Activated T-helper 2 cell treated with anti-CD3 and anti-CD28 coated beads, Interferon-gamma antibody, Interleukin-2, Interleukin-4, amounts not matched to agents 10 μg/mL and 5 μg/mL and 100 μg/mL, durations not matched to agents 14 hours and 24 hours and 36 hours (primary cell): Measurements from ENCODE around the gene ANKS1A. TPM values are rescaled to one million over a fixed set of nuclear protein-coding genes. Genes with fewer than 3 reads are reported as not detected.
A peak's percentile ranks its signal among the peaks of the same experiment; 100 is the strongest.

Source experiments
- DNase-seq: peaks from one replicate; pipeline ENCODE4 v3.0.0; 2021; ENCODE audit warnings: low spot score
- H3K27ac Mint-ChIP-seq: one replicate; pipeline ENCODE4 v1.8.0; 2021; ENCODE audit warnings: mixed read lengths
- H3K27me3 Mint-ChIP-seq: one replicate; pipeline ENCODE4 v1.8.0; 2021; ENCODE audit warnings: low read depth, mixed read lengths
- H3K36me3 Mint-ChIP-seq: one replicate; pipeline ENCODE4 v1.8.0; 2021; ENCODE audit warnings: low read depth, mixed read lengths
- H3K4me1 Mint-ChIP-seq: one replicate; pipeline ENCODE4 v1.8.0; 2021; ENCODE audit warnings: low read depth, mixed read lengths
- H3K4me3 Mint-ChIP-seq: one replicate; pipeline ENCODE4 v1.8.0; 2021; ENCODE audit warnings: low read depth, mild to moderate bottlenecking, moderate library complexity, mixed read lengths
- H3K9me3 Mint-ChIP-seq: one replicate; pipeline ENCODE4 v1.8.0; 2021; ENCODE audit warnings: mixed read lengths
- intact Hi-C: fragments of 100-400 bp; cut with micrococcal nuclease; formaldehyde crosslinking; loops from one replicate; pipeline ENCODE4 v1.15.1; 2023
- total RNA-seq: library from RNA; stranded (reverse); gene quantifications from 2 replicates; pipeline ENCODE4 v1.2.3, GENCODE V29; 2022

Gene ANKS1A
- total RNA-seq, 1 donor from 2014 or later, result 7.3 TPM

GRCh38 chr6:34976239-34976638 is 87.2 kb downstream of the ANKS1A start:
- H3K36me3 Mint-ChIP-seq, result no peaks in the 10 kb centered on the region
- no peaks in the 10 kb centered on the region for H3K4me1 Mint-ChIP-seq
- no peaks in the 10 kb centered on the region for H3K9me3 Mint-ChIP-seq
- H3K27me3 Mint-ChIP-seq, result no peaks in the 10 kb centered on the region
- DNase-seq, result no peak
- no peak overlapping the region for H3K4me3 Mint-ChIP-seq
- intact Hi-C loops, result no loop called here
- H3K27ac Mint-ChIP-seq, result no peak overlapping the region

- Mint-ChIP-seq H3K27me3 (no peaks in the 10 kb centered on the region), H3K36me3 (no peaks in the 10 kb centered on the region), H3K4me3 (no peak overlapping the region), H3K9me3 (no peaks in the 10 kb centered on the region), H3K27ac (no peak overlapping the region), H3K4me1 (no peaks in the 10 kb centered on the region)
- intact Hi-C loops, result no loop called here
- no peak for DNase-seq
Measured at GRCh38 chr6:34979218-34979617, 90.2 kb downstream of the ANKS1A start.

DNA sequence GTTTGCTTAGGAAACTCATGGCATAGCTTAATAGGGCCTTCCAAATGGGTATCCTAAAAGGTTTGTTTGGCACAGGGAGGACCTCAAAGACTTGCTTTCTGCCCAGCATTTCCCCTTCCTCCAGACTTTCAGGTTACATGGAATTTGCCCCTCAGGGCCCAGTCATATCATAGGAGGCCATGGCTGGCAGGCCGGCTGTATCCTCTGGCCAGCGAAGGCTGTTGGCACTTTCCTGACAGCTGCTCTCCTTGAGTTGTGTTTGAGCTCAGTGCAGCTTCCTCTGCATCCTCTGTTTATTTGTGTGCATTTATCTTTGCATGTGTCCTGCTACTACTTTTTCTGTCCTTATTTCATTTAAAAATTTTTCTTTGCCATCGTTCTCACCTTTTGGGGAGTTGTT is 90.9 kb downstream of the ANKS1A start:
- no peaks in the 10 kb centered on the region for H3K27me3 Mint-ChIP-seq
- DNase-seq, result no peak
- no peaks in the 10 kb centered on the region for H3K9me3 Mint-ChIP-seq
- H3K4me3 Mint-ChIP-seq, result no peak overlapping the region
- no peaks in the 10 kb centered on the region for H3K36me3 Mint-ChIP-seq
- H3K4me1 Mint-ChIP-seq, result no peaks in the 10 kb centered on the region
- intact Hi-C loops, result no loop called here
- no peak overlapping the region for H3K27ac Mint-ChIP-seq

DNA sequence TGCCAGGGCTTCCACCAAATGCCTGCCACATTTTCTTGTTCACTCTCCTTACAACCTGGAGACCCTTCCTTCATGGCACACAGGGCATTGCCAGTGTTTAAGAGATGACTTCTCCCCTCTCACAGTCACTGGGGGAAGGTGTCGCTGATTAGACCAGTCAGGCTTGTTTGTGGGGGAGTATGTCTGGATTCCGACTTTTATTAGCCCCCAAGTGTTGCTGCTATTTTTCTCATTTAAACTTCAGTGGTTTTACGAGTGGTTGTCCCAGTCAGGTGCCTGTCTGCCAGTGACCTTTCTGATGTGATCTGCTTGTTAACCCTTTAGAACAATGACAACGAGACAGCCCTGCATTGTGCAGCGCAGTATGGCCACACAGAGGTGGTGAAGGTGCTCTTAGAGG is 92.3 kb downstream of the ANKS1A start:
- peaks cover 2% of the 10 kb centered on the region for H3K36me3 Mint-ChIP-seq
- H3K4me3 Mint-ChIP-seq, result no peak overlapping the region
- H3K27ac Mint-ChIP-seq, result no peak overlapping the region
- intact Hi-C loops, result no loop called here
- H3K4me1 Mint-ChIP-seq, result no peaks in the 10 kb centered on the region
- H3K9me3 Mint-ChIP-seq, result no peaks in the 10 kb centered on the region
- no peak for DNase-seq
- no peaks in the 10 kb centered on the region for H3K27me3 Mint-ChIP-seq

- Mint-ChIP-seq H3K36me3 (peaks cover 6% of the 10 kb centered on the region), H3K27me3 (no peaks in the 10 kb centered on the region), H3K9me3 (no peaks in the 10 kb centered on the region), H3K4me1 (no peaks in the 10 kb centered on the region), H3K27ac (no peak overlapping the region), H3K4me3 (no peak overlapping the region)
- DNase-seq, result no peak
- intact Hi-C loops, result no loop called here
Measured at GRCh38 chr6:34981951-34982350, 92.9 kb downstream of the ANKS1A start.

DNA sequence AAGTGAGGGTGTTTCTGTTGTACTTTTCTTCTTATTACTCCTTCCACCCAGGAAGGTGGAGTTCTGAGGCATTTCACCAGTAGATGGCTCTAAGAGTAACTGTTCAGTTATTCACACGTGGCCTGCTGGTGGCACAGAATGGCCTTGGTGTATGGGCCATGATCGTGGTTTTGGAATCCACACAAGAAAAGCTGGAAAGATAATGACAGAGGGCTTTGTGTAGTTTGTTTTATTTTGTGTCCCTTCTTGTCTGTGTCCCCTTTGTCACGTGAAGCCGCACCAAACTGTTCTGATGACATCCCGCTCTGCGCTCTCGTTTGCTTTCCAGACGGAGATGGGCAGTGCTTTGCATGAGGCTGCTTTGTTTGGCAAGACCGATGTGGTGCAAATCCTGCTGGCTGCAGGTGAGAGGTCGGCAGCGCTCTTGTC is 93.4 kb downstream of the ANKS1A start:
- Mint-ChIP-seq H3K27ac (no peak overlapping the region), H3K27me3 (no peaks in the 10 kb centered on the region), H3K36me3 (peaks cover 6% of the 10 kb centered on the region), H3K4me3 (no peak overlapping the region), H3K9me3 (no peaks in the 10 kb centered on the region), H3K4me1 (no peaks in the 10 kb centered on the region)
- DNase-seq, result no peak
- intact Hi-C loops, result no loop called here

DNA sequence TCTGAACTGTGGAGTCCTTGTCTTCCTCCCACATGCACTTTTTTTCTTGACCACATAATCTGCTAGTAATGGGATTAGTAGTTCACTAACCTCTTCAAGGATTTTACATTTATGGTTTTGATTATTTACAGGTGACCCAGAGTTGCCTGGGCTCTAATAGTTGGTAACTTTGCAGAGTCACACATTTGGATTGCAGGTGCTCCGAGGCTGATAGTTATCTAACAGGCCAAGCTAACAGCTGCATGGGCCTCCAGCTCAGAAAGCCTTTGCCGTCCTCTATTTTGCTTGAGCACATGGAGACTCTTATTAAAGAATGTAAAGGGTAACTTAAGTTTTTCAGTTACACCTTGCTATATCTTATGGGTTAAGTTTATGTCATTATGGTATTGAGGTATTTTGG is 95.4 kb downstream of the ANKS1A start:
- intact Hi-C loops, result no loop called here
- Mint-ChIP-seq H3K36me3 (peaks cover 6% of the 10 kb centered on the region), H3K27me3 (no peaks in the 10 kb centered on the region), H3K9me3 (no peaks in the 10 kb centered on the region), H3K4me3 (no peak overlapping the region), H3K4me1 (no peaks in the 10 kb centered on the region), H3K27ac (no peak overlapping the region)
- no peak for DNase-seq

DNA sequence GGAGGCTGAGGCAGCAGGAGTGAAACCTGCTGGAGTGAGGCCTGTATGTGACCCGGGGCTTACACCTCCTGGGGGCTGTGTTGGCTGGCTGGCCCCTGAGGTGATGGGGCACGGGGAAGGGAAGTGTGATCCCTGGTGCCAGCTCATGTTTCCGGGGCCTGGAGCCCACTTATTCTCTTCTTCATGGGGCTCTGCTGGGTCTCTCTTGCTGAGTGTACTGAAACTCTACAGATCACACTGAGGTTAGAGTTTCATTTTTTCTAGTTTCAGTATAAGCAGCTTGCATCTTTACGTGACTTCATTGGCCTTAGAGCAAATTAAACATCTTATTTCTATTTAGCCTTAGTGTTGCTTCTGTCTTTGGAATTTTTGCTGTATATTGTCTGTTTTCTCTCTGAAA is 96.2 kb downstream of the ANKS1A start:
- intact Hi-C loops, result no loop called here
- no peaks in the 10 kb centered on the region for H3K9me3 Mint-ChIP-seq
- H3K4me3 Mint-ChIP-seq, result no peak overlapping the region
- H3K4me1 Mint-ChIP-seq, result no peaks in the 10 kb centered on the region
- no peak overlapping the region for H3K27ac Mint-ChIP-seq
- H3K36me3 Mint-ChIP-seq, result peaks cover 6% of the 10 kb centered on the region
- H3K27me3 Mint-ChIP-seq, result no peaks in the 10 kb centered on the region
- DNase-seq, result no peak

- Mint-ChIP-seq H3K27ac (no peak overlapping the region), H3K36me3 (peaks cover 6% of the 10 kb centered on the region)
Measured at GRCh38 chr6:34986845-34987246, 97.8 kb downstream of the ANKS1A start.

DNA sequence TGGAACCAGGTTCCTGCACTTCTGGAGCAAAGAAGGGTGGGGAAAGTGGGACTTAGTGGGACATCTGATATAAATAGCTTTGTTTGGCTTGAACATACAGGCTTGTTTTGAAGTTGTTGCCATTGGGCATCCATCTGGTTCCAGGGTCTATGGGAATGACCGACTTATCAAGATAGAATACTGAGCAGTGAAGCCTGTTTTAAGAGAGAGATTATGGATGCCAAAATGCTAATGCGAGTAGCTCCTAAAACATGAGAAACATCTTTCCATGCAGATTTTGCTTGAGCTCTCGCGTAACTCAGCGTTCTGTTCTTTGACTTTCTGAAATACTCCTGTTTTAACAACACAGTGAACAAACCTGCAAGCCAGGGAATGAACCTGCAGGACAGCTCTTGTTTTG is 98.5 kb downstream of the ANKS1A start:
- Mint-ChIP-seq H3K9me3 (no peaks in the 10 kb centered on the region), H3K27ac (no peak overlapping the region), H3K27me3 (no peaks in the 10 kb centered on the region), H3K36me3 (peaks cover 6% of the 10 kb centered on the region), H3K4me3 (no peak overlapping the region), H3K4me1 (no peaks in the 10 kb centered on the region)
- no peak for DNase-seq
- intact Hi-C loops, result loop anchor here (2.0 kb wide), 1 partner anchor 217 kb away; no protein-coding TSS in a partner anchor

More at GRCh38 chr6:34986845-34987246, 97.8 kb downstream of the ANKS1A start:
- no peaks in the 10 kb centered on the region for H3K27me3 Mint-ChIP-seq
- H3K9me3 Mint-ChIP-seq, result no peaks in the 10 kb centered on the region
- intact Hi-C loops, result loop anchor here (1.0 to 2.0 kb wide), 3 partner anchors 153 to 254 kb away; no protein-coding TSS in a partner anchor
- no peak overlapping the region for H3K4me3 Mint-ChIP-seq
- H3K4me1 Mint-ChIP-seq, result no peaks in the 10 kb centered on the region
- DNase-seq, result peak; percentile 40

GRCh38 chr6:34990971-34991560 is 102.0 kb downstream of the ANKS1A start:
- intact Hi-C loops, result no loop called here
- Mint-ChIP-seq H3K27ac (no peak overlapping the region), H3K27me3 (no peaks in the 10 kb centered on the region), H3K36me3 (peaks cover 8% of the 10 kb centered on the region), H3K9me3 (no peaks in the 10 kb centered on the region), H3K4me1 (no peaks in the 10 kb centered on the region), H3K4me3 (no peak overlapping the region)
- no peak for DNase-seq

- Mint-ChIP-seq H3K27ac (no peak overlapping the region), H3K4me3 (no peak overlapping the region), H3K36me3 (peaks cover 2% of the 10 kb centered on the region), H3K9me3 (no peaks in the 10 kb centered on the region), H3K4me1 (no peaks in the 10 kb centered on the region), H3K27me3 (no peaks in the 10 kb centered on the region)
- DNase-seq, result no peak
- intact Hi-C loops, result no loop called here
Measured at GRCh38 chr6:34992376-34992775, 103.3 kb downstream of the ANKS1A start.

- Mint-ChIP-seq H3K27ac (no peak overlapping the region), H3K27me3 (no peaks in the 10 kb centered on the region), H3K4me1 (no peaks in the 10 kb centered on the region), H3K36me3 (peaks cover 2% of the 10 kb centered on the region), H3K9me3 (no peaks in the 10 kb centered on the region), H3K4me3 (no peak overlapping the region)
- intact Hi-C loops, result no loop called here
- DNase-seq, result no peak
Measured at GRCh38 chr6:34993213-34993612, 104.2 kb downstream of the ANKS1A start.

GRCh38 chr6:34994693-34995092 is 105.6 kb downstream of the ANKS1A start:
- Mint-ChIP-seq H3K4me3 (no peak overlapping the region), H3K9me3 (no peaks in the 10 kb centered on the region), H3K4me1 (no peaks in the 10 kb centered on the region), H3K27me3 (no peaks in the 10 kb centered on the region), H3K27ac (no peak overlapping the region), H3K36me3 (peaks cover 2% of the 10 kb centered on the region)
- no peak for DNase-seq
- intact Hi-C loops, result no loop called here
